ENCODE data around the gene PJA1.

DNA sequence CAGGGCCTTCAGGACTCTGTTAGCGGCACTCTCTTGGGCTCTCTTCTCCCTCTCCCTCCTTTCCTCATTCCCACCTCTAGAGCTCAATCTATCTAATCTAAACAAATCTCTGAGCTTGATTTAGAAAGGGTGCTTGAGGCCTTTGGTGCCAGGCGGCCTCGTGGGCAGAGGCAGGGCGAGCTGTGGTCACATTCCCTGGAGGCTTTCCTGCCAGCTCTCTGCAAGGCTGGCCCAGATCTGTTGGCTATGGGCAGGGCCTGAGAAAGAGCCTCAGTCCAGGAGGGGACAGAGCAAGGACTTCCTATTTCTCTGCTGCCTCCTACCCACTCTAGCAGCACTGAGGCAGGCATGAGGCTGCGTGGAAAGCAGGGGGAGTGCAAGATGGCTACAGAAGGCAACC lies 38.6 kb downstream of the PJA1 start:
- TF ChIP-seq, protein P1, sequence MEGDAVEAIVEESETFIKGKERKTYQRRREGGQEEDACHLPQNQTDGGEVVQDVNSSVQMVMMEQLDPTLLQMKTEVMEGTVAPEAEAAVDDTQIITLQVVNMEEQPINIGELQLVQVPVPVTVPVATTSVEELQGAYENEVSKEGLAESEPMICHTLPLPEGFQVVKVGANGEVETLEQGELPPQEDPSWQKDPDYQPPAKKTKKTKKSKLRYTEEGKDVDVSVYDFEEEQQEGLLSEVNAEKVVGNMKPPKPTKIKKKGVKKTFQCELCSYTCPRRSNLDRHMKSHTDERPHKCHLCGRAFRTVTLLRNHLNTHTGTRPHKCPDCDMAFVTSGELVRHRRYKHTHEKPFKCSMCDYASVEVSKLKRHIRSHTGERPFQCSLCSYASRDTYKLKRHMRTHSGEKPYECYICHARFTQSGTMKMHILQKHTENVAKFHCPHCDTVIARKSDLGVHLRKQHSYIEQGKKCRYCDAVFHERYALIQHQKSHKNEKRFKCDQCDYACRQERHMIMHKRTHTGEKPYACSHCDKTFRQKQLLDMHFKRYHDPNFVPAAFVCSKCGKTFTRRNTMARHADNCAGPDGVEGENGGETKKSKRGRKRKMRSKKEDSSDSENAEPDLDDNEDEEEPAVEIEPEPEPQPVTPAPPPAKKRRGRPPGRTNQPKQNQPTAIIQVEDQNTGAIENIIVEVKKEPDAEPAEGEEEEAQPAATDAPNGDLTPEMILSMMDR (IDR thresholded peaks at IDR 0.05; ENCODE audit: low read length) = no peak
- no peak for TF ChIP-seq EZH2 (IDR thresholded peaks at IDR 0.05; ENCODE audit: borderline replicate concordance, low read length)

All from OCI-LY1 (cell line).